Endodermal cell (in vitro differentiated cells): Measurements from ENCODE around the gene IFI16. TPM values are rescaled to one million over a fixed set of nuclear protein-coding genes. Genes with fewer than 3 reads are reported as not detected.

Experiments
- DNase-seq: peaks from one replicate; pipeline ENCODE4 v3.0.0-alpha.2; 2017
- H3K27ac ChIP-seq: 2 replicates; pipeline ENCODE4 v1.5.1; 2013; ENCODE audit warnings: mild to moderate bottlenecking, low read depth, low read length, moderate library complexity
- H3K27me3 ChIP-seq: 2 replicates; pipeline ENCODE4 v1.6.1; 2013; ENCODE audit warnings: mild to moderate bottlenecking, low read length, moderate library complexity; ENCODE audit not compliant: insufficient read depth, control insufficient read depth, poor library complexity, severe bottlenecking
- H3K36me3 ChIP-seq: 2 replicates; pipeline ENCODE4 v1.7.0; 2013; ENCODE audit warnings: mild to moderate bottlenecking, low read length, moderate library complexity; ENCODE audit not compliant: control insufficient read depth, insufficient read depth
- H3K4me1 ChIP-seq: one replicate; pipeline ENCODE4 v1.7.0; 2013; ENCODE audit warnings: low read length; ENCODE audit not compliant: control insufficient read depth, insufficient read depth
- H3K4me3 ChIP-seq: 2 replicates; pipeline ENCODE4 v1.5.1; 2013; ENCODE audit warnings: mild to moderate bottlenecking, low read length, moderate library complexity
- H3K9ac ChIP-seq: 2 replicates; pipeline ENCODE4 v1.6.1; 2013; ENCODE audit warnings: mild to moderate bottlenecking, low read length, moderate library complexity; ENCODE audit not compliant: poor library complexity, severe bottlenecking; ENCODE audit errors: extremely low read depth
- H3K9me3 ChIP-seq: 2 replicates; pipeline ENCODE4 v1.6.1; 2013; ENCODE audit warnings: mild to moderate bottlenecking, low read length, moderate library complexity; ENCODE audit not compliant: control insufficient read depth
- H3K27ac Mint-ChIP-seq: 2 replicates; pipeline ENCODE4 v1.8.0; 2020; ENCODE audit warnings: mixed read lengths
- H3K27me3 Mint-ChIP-seq: 2 replicates; pipeline ENCODE4 v1.8.0; 2021; ENCODE audit warnings: mild to moderate bottlenecking, mixed read lengths; ENCODE audit not compliant: insufficient read depth
- H3K36me3 Mint-ChIP-seq: 2 replicates; pipeline ENCODE4 v1.8.0; 2020; ENCODE audit warnings: low read depth, mixed read lengths
- H3K4me1 Mint-ChIP-seq: 2 replicates; pipeline ENCODE4 v1.8.0; 2020; ENCODE audit warnings: mixed read lengths
- H3K4me3 Mint-ChIP-seq: 2 replicates; pipeline ENCODE4 v1.8.0; 2020; ENCODE audit warnings: mild to moderate bottlenecking, moderate library complexity, mixed read lengths
- H3K9me3 Mint-ChIP-seq: 2 replicates; pipeline ENCODE4 v1.8.0; 2020; ENCODE audit warnings: mild to moderate bottlenecking, mixed read lengths
- CTCF ChIP-seq: fragments of 200-600 bp; sonication (generic); conservative IDR thresholded peaks from 2 replicates; pipeline ENCODE4 v1.5.0; 2021; ENCODE audit warnings: antibody characterized with exemption, mild to moderate bottlenecking
- WGBS, 2 experiments: methylation state at CpG; one replicate each; pipeline versions ENCODE4 v1.1.5 to v1.1.7; 2013; ENCODE audit warnings: missing lambda C conversion rate in 2 of 2, mixed read lengths in 1 of 2; ENCODE audit not compliant: insufficient coverage in 1 of 2, insufficient read length in 1 of 2; 5-methylcytosine and 5-hydroxymethylcytosine counted together
- total RNA-seq, 2 donors: library from RNA; stranded (reverse); fragmentation: NEBNext Ultra II Directional in 1 of 2; extraction: Animal tissue kit (Norgen Biotek cat#: 25700) in 1 of 2; gene quantifications; 2 replicates in 1 of 2; 3 replicates in 1 of 2; pipeline ENCODE4 v1.2.1, GENCODE V29; 2021

Gene IFI16
- total RNA-seq, 2 donors from 2014 or later = 10.4 to 11.9 TPM

- Mint-ChIP-seq H3K27ac (no peak overlapping the region), H3K4me1 (peaks cover 10% of the 10 kb centered on the region), H3K9me3 (no peaks in the 10 kb centered on the region), H3K4me3 (no peak overlapping the region), H3K36me3 (peaks cover 7% of the 10 kb centered on the region), H3K27me3 (no peaks in the 10 kb centered on the region)
- Histone ChIP-seq H3K27me3 (no peaks in the 10 kb centered on the region), H3K9ac (no peak overlapping the region), H3K36me3 (no peaks in the 10 kb centered on the region), H3K4me1 (no peaks in the 10 kb centered on the region), H3K27ac (no peak overlapping the region), H3K9me3 (no peaks in the 10 kb centered on the region), H3K4me3 (no peak overlapping the region)
- DNase-seq = no peak
- TF ChIP-seq CTCF = no peak
- 93 to 100% methylated on average over 3 of the region's 3 CpGs for WGBS, 2 experiments
Observed at GRCh38 chr1:159014003-159014571, 4.4 kb downstream of the IFI16 start.

- no peak for DNase-seq
- H3K9me3 ChIP-seq = no peaks in the 10 kb centered on the region
- H3K27ac Mint-ChIP-seq = no peak overlapping the region
- H3K4me3 ChIP-seq = no peak overlapping the region
- H3K9me3 Mint-ChIP-seq = no peaks in the 10 kb centered on the region
- no peaks in the 10 kb centered on the region for H3K4me1 ChIP-seq
- H3K36me3 Mint-ChIP-seq = peaks cover 7% of the 10 kb centered on the region
- H3K9ac ChIP-seq = no peak overlapping the region
- no peak overlapping the region for H3K27ac ChIP-seq
- H3K36me3 ChIP-seq = no peaks in the 10 kb centered on the region
- no peak for TF ChIP-seq CTCF
- no peaks in the 10 kb centered on the region for H3K27me3 Mint-ChIP-seq
- 97 to 100% methylated on average over 1 to 3 of the region's 3 CpGs for WGBS, 2 experiments
- no peaks in the 10 kb centered on the region for H3K27me3 ChIP-seq
- H3K4me3 Mint-ChIP-seq = no peak overlapping the region
- H3K4me1 Mint-ChIP-seq = peaks cover 7% of the 10 kb centered on the region
Observed at GRCh38 chr1:159014851-159015250, 5.1 kb downstream of the IFI16 start.

- Mint-ChIP-seq H3K36me3 (peaks cover 7% of the 10 kb centered on the region), H3K9me3 (no peaks in the 10 kb centered on the region), H3K4me1 (peaks cover 1% of the 10 kb centered on the region), H3K27me3 (no peaks in the 10 kb centered on the region), H3K4me3 (no peak overlapping the region), H3K27ac (no peak overlapping the region)
- 85 to 88% methylated on average over 2 to 4 of the region's 4 CpGs for WGBS, 2 experiments
- H3K27me3 ChIP-seq = no peaks in the 10 kb centered on the region
- H3K4me3 ChIP-seq = no peak overlapping the region
- no peaks in the 10 kb centered on the region for H3K9me3 ChIP-seq
- no peak overlapping the region for H3K9ac ChIP-seq
- TF ChIP-seq CTCF = no peak
- DNase-seq = peak; percentile 47
- no peaks in the 10 kb centered on the region for H3K4me1 ChIP-seq
- H3K27ac ChIP-seq = no peak overlapping the region
- H3K36me3 ChIP-seq = no peaks in the 10 kb centered on the region
Observed at GRCh38 chr1:159015440-159015909, 5.8 kb downstream of the IFI16 start.
